Middle frontal gyrus (tissue), 1 donor: ENCODE results near the gene MICU1.
"Not testable (repeated sequence)": the region's sequence is repeated elsewhere in the genome, so short reads cannot be mapped to it uniquely, and the experiment has no call there.

ENCODE experiments used
- DNase-seq: peaks from one replicate; pipeline ENCODE4 v3.0.0-alpha.2; 2015; ENCODE audit warnings: low spot score; ENCODE audit errors: extremely low spot score

Gene MICU1

DNA sequence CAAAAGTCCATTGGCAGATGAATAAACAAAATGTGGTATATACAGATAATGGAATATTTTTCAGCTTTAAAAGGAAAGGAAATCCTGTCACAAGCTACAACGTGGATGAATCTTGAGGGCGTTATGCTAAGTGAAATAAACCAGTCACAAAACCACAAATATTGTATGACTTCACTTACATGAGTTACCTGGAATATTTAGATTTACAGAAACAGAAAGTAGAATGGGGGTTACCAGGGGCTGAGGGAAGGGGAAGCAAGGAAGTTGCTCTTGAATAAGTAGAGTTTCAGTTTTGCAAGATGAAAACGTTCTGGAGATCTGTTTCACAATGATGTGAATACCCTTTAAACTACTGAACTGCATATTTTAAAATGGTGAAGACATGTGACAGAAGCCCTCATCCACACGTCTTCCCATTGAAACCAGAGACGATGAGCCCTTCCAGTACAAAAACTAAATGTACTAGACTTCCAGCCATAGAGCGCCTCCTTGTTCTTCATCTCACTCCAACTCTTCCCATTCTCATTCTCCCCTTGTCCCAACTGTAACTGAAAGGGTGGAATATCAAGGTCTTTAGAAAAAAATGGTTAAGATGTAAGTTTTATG, 62.4 kb downstream of the MICU1 start:
- no peak for DNase-seq

DNA sequence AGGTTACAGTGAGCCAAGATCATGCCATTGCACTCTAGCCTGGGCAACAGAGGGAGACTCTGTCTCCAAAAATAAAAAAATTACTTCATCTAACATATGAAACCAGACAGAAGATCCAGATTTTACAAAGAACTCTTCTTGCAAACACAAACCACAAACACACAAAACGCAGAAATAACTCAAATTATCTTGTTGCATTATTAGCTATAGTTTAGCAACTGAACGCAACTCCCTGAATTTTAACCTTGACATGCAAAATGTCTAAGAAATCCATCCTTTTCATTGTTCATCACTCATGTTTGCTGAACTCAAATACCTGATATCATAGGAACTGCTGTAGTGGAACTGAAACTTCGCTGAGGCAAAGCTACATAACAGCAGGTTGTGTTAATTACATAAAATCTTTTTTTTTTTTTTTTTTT, 64.1 kb downstream of the MICU1 start:
- no peak for DNase-seq

- DNase-seq: no peak
These were observed 68.5 kb downstream of the MICU1 start for GRCh38 chr10:72557362-72557761.

- no peak for DNase-seq
These were observed 73.0 kb downstream of the MICU1 start for GRCh38 chr10:72552857-72553256.

DNA sequence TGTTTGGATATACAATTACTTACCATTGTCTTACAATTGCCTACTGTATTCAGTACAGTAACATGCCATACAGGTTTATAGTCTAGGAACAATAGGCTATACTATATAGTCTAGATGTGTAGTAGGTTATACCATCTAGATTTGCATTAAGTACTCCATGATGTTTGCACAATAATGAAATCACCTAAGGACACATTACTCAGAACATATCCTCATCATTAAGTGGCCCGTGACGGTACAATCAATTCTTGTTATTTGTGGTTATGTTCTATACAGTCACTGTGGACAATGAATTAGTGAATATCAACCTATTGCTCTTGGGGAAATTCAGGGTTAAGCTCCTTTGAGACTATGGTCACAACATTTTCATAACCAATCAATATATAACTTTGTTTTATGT, 75.6 kb downstream of the MICU1 start:
- no peak for DNase-seq

DNA sequence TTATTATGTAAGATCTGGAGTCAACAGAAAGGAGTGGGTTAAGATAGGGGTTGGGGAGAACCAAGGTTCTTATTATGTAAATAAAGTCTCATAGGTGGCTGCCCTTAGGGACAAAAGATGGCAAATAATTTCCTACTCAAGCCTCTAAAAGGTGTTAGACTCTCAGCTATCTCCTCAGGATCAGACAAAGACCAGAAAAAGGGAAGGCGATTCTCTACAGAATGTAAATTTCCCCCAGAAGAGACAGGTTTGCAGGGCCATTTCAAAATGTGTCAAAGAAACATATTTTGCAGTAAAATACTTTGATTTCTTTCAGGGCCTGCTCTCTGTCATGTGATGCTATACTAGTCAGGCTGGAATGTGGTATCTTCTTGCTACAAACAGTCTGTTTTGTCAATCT, 80.3 kb downstream of the MICU1 start:
- DNase-seq: no peak

DNA sequence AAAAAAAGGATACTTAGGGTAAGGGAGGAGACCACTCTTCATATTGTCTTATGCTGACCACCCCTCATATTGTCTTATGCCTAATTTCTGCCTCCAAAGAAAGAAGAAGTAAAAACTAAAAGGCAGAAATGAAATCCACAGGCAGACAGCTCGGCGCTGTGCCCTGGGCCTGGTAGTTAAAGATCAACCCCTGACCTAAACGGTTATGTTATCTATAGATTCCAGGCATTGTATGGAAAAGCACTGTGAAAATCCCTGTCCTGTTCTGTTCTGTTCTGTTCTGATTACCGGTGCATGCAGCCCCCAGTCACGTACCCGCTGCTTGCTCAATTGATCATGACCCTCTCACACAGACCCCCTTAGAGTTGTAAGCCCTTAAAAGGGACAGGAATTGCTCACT, 82.0 kb downstream of the MICU1 start:
- DNase-seq: not testable (repeated sequence)

DNA sequence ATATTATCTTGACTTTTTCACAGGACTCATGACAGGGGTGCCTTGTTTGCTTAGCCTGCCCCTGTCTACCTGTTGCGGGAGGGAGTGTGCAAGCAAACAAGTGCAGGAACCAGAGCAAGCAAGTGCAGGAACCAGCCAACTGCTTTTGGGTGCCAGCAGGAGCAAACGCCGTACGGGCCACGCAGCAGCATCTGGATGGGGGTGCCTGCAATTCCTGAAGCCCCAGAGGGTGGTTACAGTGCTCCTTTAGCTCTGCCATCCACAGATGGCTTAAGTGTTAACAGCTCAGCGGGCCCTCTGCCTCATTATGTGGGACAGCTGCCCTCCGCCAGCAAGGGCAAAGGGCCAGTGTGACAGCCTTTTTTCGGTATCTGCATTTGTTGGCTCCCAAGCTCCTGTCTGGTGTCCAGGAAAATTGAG, 83.5 kb downstream of the MICU1 start:
- DNase-seq: no peak

DNA sequence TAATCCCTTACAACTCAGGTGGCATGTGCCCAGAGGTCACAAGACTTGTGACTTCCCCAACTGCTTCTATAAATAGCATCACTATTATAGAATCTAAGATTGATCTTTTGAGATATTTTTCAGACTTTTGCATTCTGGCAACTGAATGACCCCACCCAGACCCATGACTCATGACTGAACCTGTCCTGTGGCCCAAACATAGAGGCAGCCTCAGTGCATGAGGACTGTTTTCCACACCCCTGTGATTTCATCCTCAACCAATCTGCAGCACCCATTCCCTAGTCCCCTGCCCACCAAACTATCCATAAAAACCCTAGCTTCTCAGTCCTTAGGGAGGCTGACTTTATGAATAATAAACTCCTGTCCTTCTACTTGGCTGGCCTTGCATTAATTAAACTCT, 84.5 kb downstream of the MICU1 start:
- no peak for DNase-seq

GRCh38 chr10:72540193-72540807, 85.6 kb downstream of the MICU1 start:
- no peak for DNase-seq

- DNase-seq: no peak
These were observed 86.7 kb downstream of the MICU1 start for GRCh38 chr10:72539137-72539536.

- DNase-seq: no peak
These were observed 100.2 kb downstream of the MICU1 start for GRCh38 chr10:72525689-72526088.

GRCh38 chr10:72525277-72525676, 100.6 kb downstream of the MICU1 start:
- DNase-seq: no peak

DNA sequence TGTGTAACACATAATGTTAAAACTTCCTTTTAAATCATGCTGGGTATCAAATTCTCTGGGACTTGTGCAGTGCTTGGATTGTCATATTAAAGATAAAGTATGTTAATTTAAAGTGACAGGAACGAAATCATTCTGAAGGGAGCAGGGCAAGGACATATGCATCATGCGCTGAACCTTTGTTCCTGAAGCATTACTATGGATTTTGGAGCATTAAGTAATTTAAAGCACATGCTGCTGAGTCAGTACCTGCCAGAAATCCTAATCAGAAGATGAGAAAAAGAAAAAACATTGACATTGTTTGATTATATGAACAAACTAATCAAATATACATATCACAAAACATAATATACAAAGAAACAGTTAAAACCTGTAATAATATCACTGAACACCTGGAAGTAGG, 101.4 kb downstream of the MICU1 start:
- no peak for DNase-seq

DNA sequence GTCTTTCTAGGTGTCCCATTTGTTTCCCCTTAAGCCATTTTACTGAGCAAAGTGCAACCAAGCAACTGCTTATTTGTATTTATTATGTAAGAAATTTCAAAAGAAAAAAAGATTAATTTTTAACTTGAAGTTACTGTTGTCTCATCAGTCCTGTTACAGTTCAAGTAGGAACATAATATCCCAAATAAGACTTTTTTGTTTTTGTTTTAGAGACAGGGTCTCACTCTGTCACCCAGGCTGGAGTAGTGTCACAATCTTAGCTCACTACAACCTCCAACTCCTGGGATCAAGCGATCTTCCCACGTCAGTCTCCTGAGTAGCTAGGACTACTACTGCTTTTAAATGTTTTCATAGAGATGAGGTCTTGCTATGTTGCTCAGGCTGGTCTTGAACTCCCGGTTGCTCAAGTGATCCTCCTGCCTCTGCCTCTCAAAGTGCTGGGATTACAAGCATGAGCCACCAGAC, 101.9 kb downstream of the MICU1 start:
- DNase-seq: no peak

DNA sequence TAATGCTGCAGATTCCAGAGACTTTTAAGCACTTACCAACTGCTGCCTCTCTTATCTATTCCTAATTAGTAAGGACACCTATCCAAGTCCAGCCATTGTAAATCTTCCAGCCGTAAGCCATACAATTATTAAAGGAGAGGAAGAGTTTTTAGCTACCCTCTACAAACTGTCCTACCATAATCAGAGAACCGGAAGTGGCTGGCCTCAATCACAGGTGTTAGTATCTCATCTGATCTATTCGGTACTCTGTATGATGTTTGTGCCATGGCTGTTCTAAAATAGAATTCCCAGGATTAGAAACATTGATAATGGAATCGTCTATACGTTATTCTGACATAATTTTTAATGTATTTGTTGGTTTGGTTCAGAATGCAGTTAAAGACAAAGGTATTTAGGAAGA, 102.8 kb downstream of the MICU1 start:
- no peak for DNase-seq

DNA sequence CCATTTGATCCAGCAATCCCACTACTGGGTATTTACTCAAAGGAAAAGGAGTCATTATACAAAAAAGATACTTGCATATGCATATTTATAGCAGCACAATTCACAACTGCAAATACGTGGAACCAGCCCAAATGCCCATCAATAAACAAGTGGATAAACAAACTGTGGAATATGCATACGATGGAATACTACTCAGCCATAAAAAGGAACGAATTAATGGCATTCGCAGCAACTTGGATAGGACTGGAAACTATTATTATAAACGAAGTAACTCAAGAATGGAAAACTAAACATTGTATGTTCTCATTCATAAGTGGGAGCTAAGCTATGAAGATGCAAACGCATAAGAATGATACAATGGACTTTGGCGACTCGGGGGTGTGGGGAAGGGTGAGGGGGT, 108.6 kb downstream of the MICU1 start:
- DNase-seq: no peak

DNA sequence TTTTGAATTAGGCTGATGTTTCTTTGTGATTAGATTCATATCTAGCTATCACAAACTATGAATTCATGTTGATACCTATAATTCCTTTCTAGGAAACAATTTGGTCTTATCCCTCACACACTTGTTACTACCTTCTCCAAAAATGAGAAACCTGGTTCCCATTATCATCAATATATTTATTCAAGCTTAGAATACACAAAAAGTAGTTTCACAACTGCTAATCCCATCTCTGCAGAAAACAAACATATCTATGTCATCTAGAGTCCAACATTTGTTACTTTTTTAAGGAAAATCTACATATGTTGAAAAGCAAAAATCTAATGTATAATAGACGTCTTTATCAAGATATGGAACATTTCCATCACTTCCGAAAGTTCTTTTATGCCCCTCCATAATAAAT, 110.4 kb downstream of the MICU1 start:
- DNase-seq: no peak

DNA sequence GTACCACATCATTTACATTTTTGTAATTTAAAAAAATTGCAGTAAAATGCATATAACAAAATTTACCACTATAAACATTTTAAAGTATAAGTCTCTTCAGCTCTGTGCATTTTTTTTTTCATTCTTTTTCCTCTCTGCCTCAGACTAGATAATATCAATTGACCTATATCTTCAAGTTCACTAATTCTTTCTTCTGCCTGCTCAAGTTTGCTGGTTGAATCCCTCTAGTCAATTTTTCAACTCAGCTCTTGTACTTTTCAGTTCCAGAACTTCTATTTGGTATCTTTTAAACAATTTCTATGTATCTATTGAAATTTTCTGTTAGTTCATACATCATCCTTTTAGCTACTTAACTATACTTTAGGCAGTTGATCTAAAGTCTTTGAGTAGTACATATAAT, 112.0 kb downstream of the MICU1 start:
- no peak for DNase-seq

DNA sequence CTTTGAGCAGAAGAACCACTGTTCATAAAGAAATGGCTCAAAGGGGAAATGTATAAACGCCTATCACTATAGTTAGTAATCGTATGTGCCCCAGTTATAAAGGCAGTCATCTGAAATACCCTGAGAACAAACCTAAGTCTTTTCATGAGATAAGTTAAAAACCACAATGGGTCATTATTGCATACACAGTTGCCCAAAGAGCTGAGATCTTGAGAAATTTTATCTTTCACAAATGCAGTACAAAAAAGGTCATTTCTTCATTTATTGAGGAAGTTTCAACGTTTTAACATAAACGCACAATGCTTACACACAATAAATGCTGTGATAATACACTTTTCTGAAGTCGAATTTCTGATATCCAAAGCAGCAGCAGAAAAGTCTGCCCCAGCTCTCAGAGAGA, 114.4 kb downstream of the MICU1 start:
- no peak for DNase-seq

DNA sequence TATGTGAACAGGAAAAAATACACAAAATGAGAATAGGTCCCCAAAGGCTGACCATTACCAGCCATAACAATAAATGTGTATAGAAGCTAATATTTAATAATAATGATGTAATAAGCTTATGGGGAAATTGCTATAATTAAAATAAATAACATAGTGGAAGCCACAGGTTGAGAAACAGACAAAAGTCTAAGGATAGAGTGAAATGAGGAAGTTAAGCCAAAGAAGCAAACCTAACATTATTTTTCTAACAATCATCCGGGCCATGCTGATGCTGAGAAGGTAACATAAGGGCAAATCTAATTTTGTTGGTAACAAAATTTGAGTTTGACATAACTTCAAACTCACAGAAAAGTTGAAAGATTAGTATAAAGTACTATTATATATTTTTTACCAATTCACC, 115.9 kb downstream of the MICU1 start:
- DNase-seq: no peak

- no peak for DNase-seq
These were observed 116.6 kb downstream of the MICU1 start for GRCh38 chr10:72509206-72509799.

GRCh38 chr10:72508033-72508432, 117.8 kb downstream of the MICU1 start:
- DNase-seq: no peak
